ENCODE results near the gene INPP5A.

The INPP5A gene

DNA sequence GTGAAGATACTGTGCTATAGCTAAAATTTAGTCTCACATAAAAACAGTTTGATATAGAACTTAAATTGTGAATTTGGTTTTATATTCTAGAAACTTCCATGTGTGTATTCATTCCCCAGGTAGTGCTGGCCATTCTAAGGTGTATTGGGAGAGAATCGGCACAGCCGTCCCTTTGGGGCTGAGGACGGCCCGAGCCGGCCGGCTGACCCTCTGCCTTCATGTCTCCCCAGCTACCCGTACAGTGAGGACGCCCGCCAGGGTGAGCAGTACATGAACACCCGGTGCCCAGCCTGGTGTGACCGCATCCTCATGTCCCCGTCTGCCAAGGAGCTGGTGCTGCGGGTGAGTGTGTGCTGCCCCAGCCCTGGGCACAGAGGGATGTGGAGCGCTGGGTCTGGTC lies 239.9 kb downstream of the INPP5A start:
- ChIA-PET CTCF (interaction anchor here (1.1 kb wide), 1 partner anchor 11 kb away, joined by 3 read pairs; no protein-coding TSS in a partner anchor), POLR2A (no interaction called here)
- no peak for DNase-seq (ENCODE audit: low read depth, low spot score)
- H3K4me3 ChIP-seq (ENCODE audit: low read depth, low read length), result no peak overlapping the region
- TF ChIP-seq, protein P1, sequence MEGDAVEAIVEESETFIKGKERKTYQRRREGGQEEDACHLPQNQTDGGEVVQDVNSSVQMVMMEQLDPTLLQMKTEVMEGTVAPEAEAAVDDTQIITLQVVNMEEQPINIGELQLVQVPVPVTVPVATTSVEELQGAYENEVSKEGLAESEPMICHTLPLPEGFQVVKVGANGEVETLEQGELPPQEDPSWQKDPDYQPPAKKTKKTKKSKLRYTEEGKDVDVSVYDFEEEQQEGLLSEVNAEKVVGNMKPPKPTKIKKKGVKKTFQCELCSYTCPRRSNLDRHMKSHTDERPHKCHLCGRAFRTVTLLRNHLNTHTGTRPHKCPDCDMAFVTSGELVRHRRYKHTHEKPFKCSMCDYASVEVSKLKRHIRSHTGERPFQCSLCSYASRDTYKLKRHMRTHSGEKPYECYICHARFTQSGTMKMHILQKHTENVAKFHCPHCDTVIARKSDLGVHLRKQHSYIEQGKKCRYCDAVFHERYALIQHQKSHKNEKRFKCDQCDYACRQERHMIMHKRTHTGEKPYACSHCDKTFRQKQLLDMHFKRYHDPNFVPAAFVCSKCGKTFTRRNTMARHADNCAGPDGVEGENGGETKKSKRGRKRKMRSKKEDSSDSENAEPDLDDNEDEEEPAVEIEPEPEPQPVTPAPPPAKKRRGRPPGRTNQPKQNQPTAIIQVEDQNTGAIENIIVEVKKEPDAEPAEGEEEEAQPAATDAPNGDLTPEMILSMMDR (IDR thresholded peaks at IDR 0.05; ENCODE audit: insufficient read depth, low read length, missing control alignments), result no peak

DNA sequence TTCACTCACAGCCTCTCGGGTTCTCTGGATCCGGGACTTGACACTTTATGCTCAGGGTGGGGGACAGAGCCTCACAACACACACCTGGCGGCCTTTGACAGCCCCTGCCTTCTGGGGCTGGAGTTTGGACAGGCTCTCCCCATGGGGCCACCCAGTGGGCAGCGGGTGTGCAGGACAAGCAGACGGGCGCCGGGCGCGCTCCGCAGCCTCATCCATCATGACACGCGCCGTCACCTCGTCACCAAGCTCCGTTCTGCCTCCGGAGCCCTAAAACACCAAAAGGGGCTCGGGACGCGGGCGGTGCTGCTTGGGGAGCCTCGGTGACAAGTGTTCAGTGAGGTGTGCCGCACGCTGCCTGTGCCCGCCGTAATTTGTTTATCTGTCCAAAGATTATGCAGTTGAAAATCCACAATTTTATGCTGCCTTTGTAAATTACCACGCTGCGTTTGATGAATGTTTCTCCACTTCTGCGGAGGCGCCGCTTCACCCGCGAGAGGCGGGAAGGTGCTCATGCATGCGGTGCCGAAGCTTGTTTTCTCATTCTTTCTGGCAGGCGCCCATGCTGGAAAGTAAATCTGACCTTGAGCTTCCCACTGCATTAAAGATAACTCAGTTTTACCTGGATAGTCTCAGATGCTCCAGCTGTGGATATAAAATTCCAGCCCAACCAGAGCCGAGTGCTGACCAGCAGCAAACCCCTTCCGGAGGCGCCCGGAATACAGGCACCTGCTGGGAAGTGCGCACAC lies 242.1 kb downstream of the INPP5A start:
- no peak overlapping the region for H3K4me3 ChIP-seq (ENCODE audit: low read depth, low read length)
- TF ChIP-seq, protein P1 (IDR thresholded peaks at IDR 0.05; ENCODE audit: insufficient read depth, low read length, missing control alignments), result no peak
- no peak for DNase-seq (ENCODE audit: low read depth, low spot score)
- ChIA-PET POLR2A (interaction anchor here (0.6 kb wide), 1 partner anchor 58 kb away, joined by 3 read pairs; no protein-coding TSS in a partner anchor), CTCF (interaction anchor here (3.6 kb wide), 1 partner anchor 125 kb away, joined by 9 read pairs; no protein-coding TSS in a partner anchor)

DNA sequence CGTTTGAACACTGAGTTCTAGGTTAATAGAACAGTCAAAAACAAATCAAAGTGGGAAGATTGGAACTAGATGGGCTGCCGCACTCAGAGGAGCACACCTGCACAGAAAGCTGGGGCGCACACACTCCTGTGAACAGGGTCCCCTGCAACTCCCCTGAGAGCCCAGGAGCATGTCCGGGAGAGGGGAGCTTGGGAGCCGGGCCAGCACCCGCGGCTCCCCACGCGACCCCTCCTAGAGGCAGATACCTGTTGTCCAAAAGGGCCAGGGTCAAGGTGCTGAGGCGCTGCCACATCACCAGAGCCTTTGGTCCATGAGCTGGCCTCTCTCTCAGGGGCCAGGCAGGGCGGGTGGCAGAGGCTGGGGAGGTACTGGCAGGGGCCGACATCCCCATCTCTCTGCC lies 242.8 kb downstream of the INPP5A start:
- TF ChIP-seq, protein P1 (IDR thresholded peaks at IDR 0.05; ENCODE audit: insufficient read depth, low read length, missing control alignments), result no peak
- DNase-seq (ENCODE audit: low read depth, low spot score), result no peak
- ChIA-PET CTCF (interaction anchor here (3.6 kb wide), 1 partner anchor 126 kb away, joined by 9 read pairs; no protein-coding TSS in a partner anchor), POLR2A (interaction anchor here (0.6 kb wide), 1 partner anchor 59 kb away, joined by 3 read pairs; no protein-coding TSS in a partner anchor)
- no peak overlapping the region for H3K4me3 ChIP-seq (ENCODE audit: low read depth, low read length)

DNA sequence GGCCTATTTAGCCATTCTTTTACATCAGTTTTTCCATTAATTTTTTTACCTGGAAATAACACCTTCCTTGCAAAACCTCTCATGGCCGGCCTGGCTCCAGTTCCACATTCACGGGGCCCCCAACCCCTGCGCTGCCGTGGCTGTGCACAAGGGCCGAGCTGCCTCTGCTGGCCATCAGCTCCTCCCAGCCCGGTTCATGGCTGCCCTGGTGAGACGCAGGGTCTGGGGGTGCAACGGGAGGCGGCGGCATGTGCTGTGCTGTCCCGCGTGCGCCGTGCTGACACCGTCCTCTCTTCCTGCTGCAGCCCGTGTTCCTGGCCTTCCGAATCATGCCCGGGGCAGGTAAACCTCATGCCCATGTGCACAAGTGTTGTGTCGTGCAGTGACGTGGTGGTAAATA lies 244.0 kb downstream of the INPP5A start:
- DNase-seq (ENCODE audit: low read depth, low spot score), result no peak
- ChIA-PET POLR2A (no interaction called here), CTCF (interaction anchor here (3.6 kb wide), 1 partner anchor 127 kb away, joined by 9 read pairs; no protein-coding TSS in a partner anchor)
- TF ChIP-seq, protein P1 (IDR thresholded peaks at IDR 0.05; ENCODE audit: insufficient read depth, low read length, missing control alignments), result no peak
- no peak overlapping the region for H3K4me3 ChIP-seq (ENCODE audit: low read depth, low read length)

DNA sequence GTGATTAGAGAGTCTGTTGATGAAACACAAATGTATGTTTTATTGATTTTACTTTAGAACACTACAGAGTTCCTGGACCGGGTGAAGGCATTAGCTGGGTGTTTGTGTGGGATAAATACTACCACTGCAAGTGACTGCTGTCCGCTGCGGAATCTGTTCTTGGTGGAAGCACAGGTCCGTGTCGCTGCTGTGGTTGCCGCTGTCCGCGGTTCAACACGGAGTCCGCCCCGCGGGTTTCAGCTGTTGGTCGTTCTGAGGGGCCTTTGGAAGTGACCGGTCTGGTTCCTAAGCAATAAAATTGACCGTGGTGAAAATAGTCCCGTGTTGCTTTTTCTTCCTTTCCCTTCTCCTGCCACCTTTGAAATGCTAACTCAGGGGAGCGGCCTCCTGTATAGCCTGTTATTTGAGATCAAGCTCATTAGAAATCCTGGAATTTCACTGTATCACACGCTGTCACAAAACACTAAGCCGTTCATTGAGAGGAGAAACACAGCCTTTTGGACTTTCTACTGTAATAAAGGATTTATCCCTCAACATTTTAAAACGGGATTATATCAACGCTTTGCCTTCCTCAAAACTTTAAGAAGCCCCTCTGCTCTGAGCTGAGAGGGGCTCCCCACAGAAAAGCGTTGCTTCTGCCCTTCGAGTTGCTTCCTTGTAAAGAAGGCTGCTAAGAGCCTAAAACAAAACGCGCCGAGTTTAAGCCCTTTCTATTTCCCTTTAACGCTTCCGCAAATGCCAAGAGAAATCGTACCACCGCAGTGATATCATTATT lies 245.8 kb downstream of the INPP5A start:
- DNase-seq (ENCODE audit: low read depth, low spot score), result no peak
- POLR2A ChIA-PET, result no interaction called here
- no peak overlapping the region for H3K4me3 ChIP-seq (ENCODE audit: low read depth, low read length)
- CTCF ChIA-PET, result interaction anchor here (3.6 kb wide), 1 partner anchor 129 kb away, joined by 9 read pairs; no protein-coding TSS in a partner anchor
- TF ChIP-seq, protein P1 (IDR thresholded peaks at IDR 0.05; ENCODE audit: insufficient read depth, low read length, missing control alignments), result no peak
